CD4-positive, alpha-beta T cell (primary cell): ENCODE results near the gene TECPR1. TPM values are rescaled to one million over a fixed set of nuclear protein-coding genes. Genes with fewer than 3 reads are reported as not detected.

Experiments used
- ATAC-seq: fragments of 200-7000 bp; cut with Tn5 transposase; one replicate; pipeline ENCODE4 v1.10.0; 2022; ENCODE audit warnings: mild to moderate bottlenecking; ENCODE audit not compliant: poor library complexity
- CTCF ChIA-PET: fragments of 350-600 bp; sonication (Branson Sonifier 250); formaldehyde crosslinking; loops from one replicate; lab custom pipeline; 2021; ENCODE audit warnings: antibody characterized with exemption, inconsistent platforms; lab: Charles Lee
- POLR2A ChIA-PET: fragments of 350-600 bp; sonication (Branson Sonifier 250); formaldehyde crosslinking; loops from one replicate; lab custom pipeline; 2021; ENCODE audit warnings: antibody characterized with exemption, inconsistent platforms; lab: Charles Lee
- DNase-seq, 14 experiments: peaks; one replicate each; pipeline ENCODE4 v3.0.0-alpha.2; 2013 to 2020; ENCODE audit warnings: mixed read lengths in 2 of 14
- H3K27ac ChIP-seq, 2 donors: one replicate each; pipeline versions ENCODE4 v1.5.1 to v1.7.0; 2013; ENCODE audit warnings: low read length in 2 of 2, low read depth in 1 of 2, mild to moderate bottlenecking in 1 of 2
- H3K27me3 ChIP-seq, 2 experiments: 1 replicate in 1 of 2; 2 replicates in 1 of 2; pipeline versions ENCODE4 v1.6.1 to v1.7.0; 2013; ENCODE audit warnings: low read length in 2 of 2, control low read depth in 1 of 2, mild to moderate bottlenecking in 1 of 2, moderate library complexity in 1 of 2; ENCODE audit not compliant: insufficient read depth in 2 of 2, control insufficient read depth in 1 of 2
- H3K36me3 ChIP-seq: one replicate; pipeline ENCODE4 v1.6.1; 2013; ENCODE audit warnings: low read length, control low read depth; ENCODE audit not compliant: insufficient read depth
- H3K4me1 ChIP-seq: one replicate; pipeline ENCODE4 v1.6.1; 2013; ENCODE audit warnings: low read length, control low read depth; ENCODE audit not compliant: insufficient read depth
- H3K4me3 ChIP-seq: one replicate; pipeline ENCODE4 v1.5.1; 2013; ENCODE audit warnings: mild to moderate bottlenecking, low read length, moderate library complexity
- H3K9me3 ChIP-seq, 2 experiments: 1 replicate in 1 of 2; 2 replicates in 1 of 2; pipeline versions ENCODE4 v1.6.1 to v1.7.0; 2013; ENCODE audit warnings: low read length in 2 of 2, mild to moderate bottlenecking in 2 of 2, control low read depth in 1 of 2, moderate library complexity in 1 of 2; ENCODE audit not compliant: control insufficient read depth in 1 of 2, insufficient read depth in 1 of 2
- H3K27ac Mint-ChIP-seq: one replicate; pipeline ENCODE4 v1.8.0; 2020; ENCODE audit warnings: mixed read lengths
- H3K27me3 Mint-ChIP-seq: one replicate; pipeline ENCODE4 v1.8.0; 2021; ENCODE audit warnings: mixed read lengths
- H3K36me3 Mint-ChIP-seq: one replicate; pipeline ENCODE4 v1.8.0; 2021; ENCODE audit warnings: low read depth, mixed read lengths
- H3K4me1 Mint-ChIP-seq: one replicate; pipeline ENCODE4 v1.8.0; 2021; ENCODE audit warnings: low read depth, mixed read lengths
- H3K4me3 Mint-ChIP-seq: one replicate; pipeline ENCODE4 v1.8.0; 2020; ENCODE audit warnings: mild to moderate bottlenecking, mixed read lengths
- H3K9me3 Mint-ChIP-seq: one replicate; pipeline ENCODE4 v1.8.0; 2020; ENCODE audit warnings: mixed read lengths
- CTCF ChIP-seq: fragments of 200-600 bp; IDR thresholded peaks from one replicate; pipeline ENCODE4 v1.8.0; 2022; ENCODE audit warnings: antibody characterized with exemption, mild to moderate bottlenecking
- intact Hi-C, 2 experiments: fragments of 100-400 bp; cut with DNase I in 1 of 2; cut with micrococcal nuclease in 1 of 2; formaldehyde crosslinking; loops; one replicate each; pipeline versions ENCODE4 v1.15.1 to v1.9.0; 2023 to 2025; cut with DNase I, micrococcal nuclease
- total RNA-seq, 174 experiments: library from RNA in 2 of 174; stranded (reverse) in 2 of 174; gene quantifications; one replicate each; pipeline ENCODE4 v1.2.3 and lab custom pipeline; 2021 to 2026

The TECPR1 gene
- total RNA-seq, 2 experiments from 2014 or later: 85.9 to 90.4 TPM

GRCh38 chr7:98185101-98185500 is 66.9 kb downstream of the TECPR1 start:
- Histone ChIP-seq H3K9me3 (no peaks in the 10 kb centered on the region), H3K4me1 (no peaks in the 10 kb centered on the region), H3K36me3 (peaks cover 20% of the 10 kb centered on the region), H3K4me3 (no peak overlapping the region), H3K27me3 (no peaks in the 10 kb centered on the region), H3K27ac (no peak overlapping the region)
- H3K27ac Mint-ChIP-seq: no peak overlapping the region
- TF ChIP-seq CTCF: no peak
- no peak for ATAC-seq
- H3K4me1 Mint-ChIP-seq: no peaks in the 10 kb centered on the region
- no peaks in the 10 kb centered on the region for H3K27me3 Mint-ChIP-seq
- no peaks in the 10 kb centered on the region for H3K9me3 Mint-ChIP-seq
- DNase-seq: no peak
- ChIA-PET POLR2A (no interaction called here), CTCF (interaction anchor here (0.7 to 2.0 kb wide), 3 partner anchors 10 to 18 kb away, joined by 3 to 4 read pairs (median 3); no protein-coding TSS in a partner anchor)
- H3K36me3 Mint-ChIP-seq: peaks cover 75% of the 10 kb centered on the region
- intact Hi-C loops: no loop called here
- H3K4me3 Mint-ChIP-seq: no peak overlapping the region

GRCh38 chr7:98180751-98181150 is 71.3 kb downstream of the TECPR1 start:
- no peak overlapping the region for H3K27ac Mint-ChIP-seq
- H3K4me3 ChIP-seq: no peak overlapping the region
- H3K27me3 ChIP-seq: no peaks in the 10 kb centered on the region
- DNase-seq (no peak), ATAC-seq (no peak)
- ChIA-PET POLR2A (no interaction called here), CTCF (interaction anchor here (1.1 kb wide), 1 partner anchor 12 kb away, joined by 4 read pairs; no protein-coding TSS in a partner anchor)
- no peaks in the 10 kb centered on the region for H3K4me1 ChIP-seq
- H3K9me3 ChIP-seq: no peaks in the 10 kb centered on the region
- H3K36me3 Mint-ChIP-seq: peaks cover 61% of the 10 kb centered on the region
- intact Hi-C loops: no loop called here
- no peak for TF ChIP-seq CTCF
- no peaks in the 10 kb centered on the region for H3K27me3 Mint-ChIP-seq
- no peak overlapping the region for H3K4me3 Mint-ChIP-seq
- H3K27ac ChIP-seq: no peak overlapping the region
- no peaks in the 10 kb centered on the region for H3K9me3 Mint-ChIP-seq
- H3K36me3 ChIP-seq: peaks cover 16% of the 10 kb centered on the region
- H3K4me1 Mint-ChIP-seq: no peaks in the 10 kb centered on the region

GRCh38 chr7:98178762-98179490 is 73.1 kb downstream of the TECPR1 start:
- H3K36me3 ChIP-seq: peaks cover 30% of the 10 kb centered on the region

More at GRCh38 chr7:98178762-98179490, 73.1 kb downstream of the TECPR1 start:
- DNase-seq: no peak
- Mint-ChIP-seq H3K4me3 (no peak overlapping the region), H3K36me3 (peaks cover 61% of the 10 kb centered on the region), H3K27ac (no peak overlapping the region), H3K9me3 (no peaks in the 10 kb centered on the region), H3K4me1 (no peaks in the 10 kb centered on the region), H3K27me3 (no peaks in the 10 kb centered on the region)
- Histone ChIP-seq H3K27me3 (no peaks in the 10 kb centered on the region), H3K4me1 (no peaks in the 10 kb centered on the region), H3K27ac (no peak overlapping the region), H3K9me3 (no peaks in the 10 kb centered on the region), H3K4me3 (no peak overlapping the region)
- TF ChIP-seq CTCF: no peak
- POLR2A ChIA-PET: no interaction called here
- CTCF ChIA-PET: interaction anchor here (1.2 to 1.5 kb wide), 2 partner anchors 10 to 13 kb away, joined by 4 read pairs; no protein-coding TSS in a partner anchor
- no peak for ATAC-seq
- intact Hi-C loops: no loop called here
